HT1080 (cell line): ENCODE measurements around the gene ARHGAP22. TPM values are rescaled to one million over a fixed set of nuclear protein-coding genes. Genes with fewer than 3 reads are reported as not detected.

Source experiments
- DNase-seq: peaks from one replicate; pipeline ENCODE4 v3.0.0-alpha.2; 2015; ENCODE audit warnings: low read depth
- total RNA-seq: library from RNA; depleted of rRNA; stranded (reverse); fragments of >200 nt; shearing (Covaris generic); gene quantifications from 2 replicates; pipeline ENCODE4 v1.2.3, GENCODE V29; 2014

Gene ARHGAP22
- total RNA-seq, 1 experiment from 2014 or later, result 70.8 TPM

DNA sequence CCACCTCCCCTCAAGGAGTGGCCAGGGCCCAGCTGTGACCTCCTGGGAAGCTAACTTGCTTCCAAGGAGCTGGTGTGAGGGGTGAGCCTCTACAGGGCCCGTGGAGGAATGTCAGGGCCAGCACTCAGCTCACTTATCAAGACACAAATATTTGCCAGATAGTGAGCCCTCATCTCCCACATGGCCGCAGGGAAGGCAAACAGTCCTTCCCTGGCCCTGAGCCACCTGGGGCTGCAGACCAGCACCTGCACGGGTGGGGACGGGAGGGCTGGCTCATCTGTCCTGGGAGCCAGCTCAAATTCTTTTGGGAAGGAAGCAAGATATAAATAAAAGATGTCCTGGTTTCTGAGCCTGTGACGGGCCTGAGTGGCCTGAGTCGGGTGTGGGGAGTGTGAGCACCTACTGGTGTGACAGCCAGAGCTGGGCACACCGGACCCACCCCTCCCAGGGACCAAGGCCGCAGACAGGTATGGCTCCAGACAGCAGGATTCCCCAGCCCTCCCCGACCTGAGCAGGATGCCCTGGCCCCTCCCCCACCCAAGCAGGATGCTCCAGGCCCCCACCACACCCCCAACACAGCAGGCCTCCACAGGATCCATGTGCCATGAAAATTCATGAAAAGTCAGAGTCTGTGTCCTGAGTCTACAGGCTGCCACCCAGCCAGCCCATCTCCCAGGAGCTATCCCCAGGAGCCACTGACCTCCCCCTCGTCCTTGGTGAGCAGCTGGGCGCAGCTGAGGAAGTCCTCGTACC is 150.4 kb downstream of the ARHGAP22 start:
- DNase-seq, result no peak

DNA sequence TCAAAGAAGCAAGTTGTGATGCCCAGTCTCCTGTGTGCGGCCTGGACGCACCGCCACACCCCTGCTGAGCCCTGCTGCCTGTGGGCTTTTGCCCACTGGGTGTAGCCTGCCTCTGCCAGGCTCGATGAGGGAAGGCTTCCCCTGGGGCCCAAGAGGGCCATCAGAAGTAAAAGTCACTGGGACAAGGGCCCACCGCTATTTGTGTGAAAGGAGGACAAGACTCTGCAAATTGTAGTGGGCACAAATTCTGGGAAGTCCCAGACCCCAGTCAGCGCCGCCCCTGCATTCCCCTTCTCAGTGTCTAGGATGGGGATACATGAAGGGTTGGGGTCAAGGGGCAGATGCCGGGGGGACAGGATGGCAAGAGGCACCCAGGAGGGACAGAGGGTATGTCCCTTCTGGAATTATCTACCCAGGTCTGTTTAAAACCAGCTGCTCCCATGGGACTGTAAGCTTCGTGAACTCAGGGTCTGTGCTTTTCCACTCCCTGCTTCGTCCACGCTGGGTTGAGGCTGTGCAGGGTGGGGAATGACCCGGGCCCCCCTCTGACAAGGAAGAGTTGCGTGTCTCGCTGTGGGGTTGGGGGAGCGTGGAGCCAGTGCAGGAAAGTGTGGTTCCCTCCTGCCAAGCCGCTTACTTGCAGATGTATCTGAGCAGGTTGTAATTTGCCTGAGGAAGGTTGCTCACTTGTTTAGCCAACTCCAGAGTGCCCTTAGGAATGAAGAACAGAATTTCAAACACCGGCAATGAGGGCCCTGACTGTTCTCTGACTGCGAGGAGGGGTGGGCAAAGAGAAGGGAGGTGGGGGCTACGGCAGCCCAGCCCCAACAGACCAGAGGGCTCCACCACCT is 151.2 kb downstream of the ARHGAP22 start:
- no peak for DNase-seq

- no peak for DNase-seq
Observed at GRCh38 chr10:48452879-48453412, 151.9 kb downstream of the ARHGAP22 start.

DNA sequence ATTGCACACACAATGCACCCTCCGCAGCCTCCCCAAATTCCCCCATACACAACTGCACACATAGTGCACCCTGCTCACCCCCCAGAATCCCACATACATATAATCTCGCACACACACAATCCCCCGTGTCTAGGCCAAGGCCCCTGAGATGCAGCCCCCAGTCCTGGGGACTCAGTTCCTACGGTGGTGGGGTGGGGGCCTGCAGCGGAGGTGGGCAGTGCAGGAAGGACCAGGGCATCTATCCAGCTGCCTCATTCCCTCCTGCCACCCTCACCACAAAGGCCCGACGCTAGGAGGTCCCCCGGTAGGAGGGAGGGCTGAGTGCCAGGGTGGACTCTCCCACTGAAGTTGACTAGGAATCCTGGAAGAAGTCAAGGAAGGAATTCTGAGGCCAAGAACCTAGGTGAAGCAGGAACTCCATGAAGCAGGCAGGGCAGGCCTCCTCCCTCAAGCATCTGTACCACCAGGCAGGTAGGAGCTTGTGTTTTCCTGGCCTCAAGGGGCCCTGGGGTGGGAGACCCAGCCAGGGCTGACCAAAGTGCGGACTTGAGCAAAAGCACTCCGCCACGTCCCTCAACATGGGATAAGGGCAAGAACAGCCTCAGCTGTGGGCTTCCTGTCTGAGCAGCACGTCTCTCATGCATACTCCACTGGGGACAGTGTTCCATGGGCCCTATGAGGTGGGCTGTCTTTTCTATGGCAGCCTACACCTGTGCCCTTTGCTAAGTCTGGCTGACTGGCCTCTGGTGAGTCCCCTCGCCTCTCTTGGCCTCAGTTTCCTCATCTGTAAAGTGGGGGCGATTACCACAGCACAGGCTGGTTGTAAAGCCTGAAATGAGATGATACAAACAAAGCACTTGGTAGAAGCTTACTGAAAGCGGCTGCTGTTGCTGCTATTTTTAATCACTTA is 152.6 kb downstream of the ARHGAP22 start:
- DNase-seq, result no peak

GRCh38 chr10:48450741-48451466 is 154.0 kb downstream of the ARHGAP22 start:
- no peak for DNase-seq

DNA sequence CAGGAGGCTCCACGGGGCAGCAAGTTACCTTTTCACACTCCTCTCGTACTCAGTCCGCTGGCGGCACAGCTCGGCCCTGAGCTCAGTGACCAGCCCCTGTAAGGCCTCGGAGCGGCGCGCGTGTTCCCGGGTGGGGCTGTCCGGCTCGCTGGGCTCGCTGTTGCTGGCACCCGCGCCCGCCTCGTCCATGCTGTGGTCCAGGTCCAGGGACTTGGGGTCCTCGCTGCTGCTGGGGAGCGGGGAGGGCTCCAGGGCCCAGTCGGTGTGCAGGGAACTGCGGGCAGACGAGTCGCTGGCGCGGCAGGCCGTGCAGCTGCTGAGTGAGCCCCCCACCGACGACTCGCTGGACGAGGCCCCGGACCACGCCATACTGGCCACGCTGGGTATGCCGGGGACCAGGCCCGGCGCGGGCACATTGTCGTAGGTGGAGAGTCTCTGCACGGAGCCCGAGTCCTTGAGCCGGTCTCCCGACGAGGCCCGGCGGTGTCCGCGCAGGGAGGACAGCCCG is 154.6 kb downstream of the ARHGAP22 start:
- no peak for DNase-seq

DNA sequence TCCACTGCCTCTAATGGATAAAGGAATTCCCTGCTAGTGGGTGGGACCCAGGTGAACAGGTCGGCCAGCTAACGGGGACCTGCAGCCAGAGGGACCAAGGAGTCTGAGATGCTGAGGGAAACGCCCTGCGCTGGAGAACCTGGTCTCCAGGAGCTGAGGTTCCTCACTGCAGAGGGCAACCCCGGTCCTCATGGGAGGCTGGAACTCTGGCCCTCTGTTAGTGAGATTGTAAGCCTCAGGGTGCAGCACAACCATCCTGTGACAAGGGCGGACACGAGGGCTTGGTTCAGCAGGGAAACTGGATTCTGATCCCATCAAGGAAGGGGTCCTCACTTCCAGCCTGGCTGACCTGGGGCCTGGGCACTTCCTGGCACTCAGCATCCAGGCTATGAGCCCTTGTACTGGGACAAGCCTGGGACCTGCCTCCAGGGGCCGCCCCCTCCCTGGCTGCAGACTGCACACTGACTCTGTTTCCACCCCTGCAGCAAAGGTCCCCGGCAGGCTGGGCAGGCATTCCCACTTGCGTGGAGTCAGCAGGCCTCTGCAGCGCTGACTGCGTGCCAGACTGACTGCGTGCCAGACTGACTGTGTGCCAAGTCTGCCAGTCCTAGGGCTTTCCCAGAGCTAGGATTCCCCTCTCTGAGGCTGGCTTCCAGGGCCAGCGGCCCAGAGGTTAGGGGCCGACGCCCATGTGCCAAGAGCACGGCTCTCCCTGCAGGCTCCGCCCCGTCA is 155.2 kb downstream of the ARHGAP22 start:
- no peak for DNase-seq

DNA sequence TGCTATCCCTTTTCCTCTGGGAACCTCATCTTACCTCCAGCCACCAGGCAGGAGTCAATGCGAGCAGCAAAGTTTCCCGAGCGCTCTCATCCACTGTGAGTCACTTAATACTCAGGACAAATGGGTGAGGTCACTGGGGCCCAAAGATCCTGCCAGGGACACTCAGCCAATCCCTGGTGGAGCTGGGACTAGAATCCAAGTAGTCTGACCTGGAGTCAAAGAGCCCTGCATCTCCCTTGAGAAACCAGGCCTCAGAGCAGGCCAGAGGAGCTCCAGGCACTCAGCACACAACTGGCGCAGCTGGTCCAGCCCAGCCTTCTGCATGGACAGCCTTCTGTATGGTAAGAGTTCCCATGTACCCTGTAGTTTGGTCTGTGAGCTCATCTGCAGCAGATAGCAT is 156.1 kb downstream of the ARHGAP22 start:
- peak; percentile 73 for DNase-seq

DNA sequence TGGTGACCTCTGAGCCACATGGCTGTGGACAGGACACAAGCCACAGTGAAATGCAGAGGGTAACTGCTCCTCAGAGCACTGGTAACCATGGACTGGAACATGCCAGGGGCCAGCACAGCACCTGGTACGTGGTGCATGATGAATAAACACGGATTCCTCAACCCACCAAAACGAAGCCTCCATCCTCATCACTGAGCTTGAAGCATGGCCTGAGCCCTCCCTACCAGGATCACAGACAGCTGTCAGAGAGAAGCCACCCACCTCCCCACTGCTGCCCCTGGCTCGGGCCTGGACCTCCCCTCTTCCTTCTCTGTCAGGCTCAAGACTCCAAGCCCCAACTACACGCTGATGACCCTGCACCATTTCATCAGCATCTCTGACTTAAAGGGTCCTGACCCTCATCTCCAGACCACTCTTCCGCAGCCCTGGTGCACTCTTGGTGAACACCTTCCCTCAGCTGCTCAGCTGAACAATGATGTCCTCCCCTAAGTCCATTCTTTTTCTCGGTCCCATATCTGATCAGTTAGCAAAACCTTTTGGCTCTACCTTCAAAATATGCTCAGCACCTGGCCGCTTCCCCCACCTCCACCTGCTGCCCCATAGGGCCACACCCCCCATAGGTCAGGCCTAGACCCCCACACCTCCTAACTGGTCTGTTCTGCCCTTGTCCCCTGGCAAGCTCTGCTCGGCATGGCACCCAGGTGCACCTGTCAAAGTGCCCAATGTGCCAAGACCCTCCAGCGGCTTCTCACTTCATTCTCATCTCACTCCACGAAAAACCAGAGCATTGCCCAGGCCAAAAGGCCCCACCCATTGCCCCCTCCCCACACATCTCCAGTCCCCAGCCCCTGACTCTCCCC is 157.3 kb downstream of the ARHGAP22 start:
- DNase-seq, result no peak

GRCh38 chr10:48446785-48447184 is 158.1 kb downstream of the ARHGAP22 start:
- DNase-seq, result no peak

DNA sequence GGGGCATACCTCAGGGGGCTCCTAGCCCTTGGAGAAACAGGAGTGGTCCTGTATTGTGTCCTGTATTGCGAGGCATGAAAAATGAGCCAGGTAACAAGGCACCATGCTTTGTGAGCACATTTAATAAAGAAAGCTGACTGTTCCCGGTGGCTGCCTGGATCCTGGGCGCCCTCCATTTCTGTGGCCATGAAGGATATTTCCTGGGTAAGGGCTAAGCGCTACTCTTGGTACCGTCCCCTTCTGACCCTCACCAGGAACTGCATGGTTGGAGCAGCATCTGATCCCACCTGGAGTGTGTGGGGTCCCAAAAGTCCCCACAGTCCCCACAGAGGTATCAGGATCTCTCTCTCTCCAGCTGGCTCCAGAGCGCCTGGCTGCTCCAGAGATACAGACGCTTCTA is 158.9 kb downstream of the ARHGAP22 start:
- no peak for DNase-seq

- no peak for DNase-seq
Observed at GRCh38 chr10:48444861-48445841, 159.7 kb downstream of the ARHGAP22 start.

- peak; percentile 21 for DNase-seq
Observed at GRCh38 chr10:48444266-48444665, 160.6 kb downstream of the ARHGAP22 start.

- no peak for DNase-seq
Observed at GRCh38 chr10:48442809-48443177, 162.1 kb downstream of the ARHGAP22 start.

- DNase-seq, result no peak
Observed at GRCh38 chr10:48442090-48442808, 162.6 kb downstream of the ARHGAP22 start.

- no peak for DNase-seq
Observed at GRCh38 chr10:48440771-48441170, 164.1 kb downstream of the ARHGAP22 start.

DNA sequence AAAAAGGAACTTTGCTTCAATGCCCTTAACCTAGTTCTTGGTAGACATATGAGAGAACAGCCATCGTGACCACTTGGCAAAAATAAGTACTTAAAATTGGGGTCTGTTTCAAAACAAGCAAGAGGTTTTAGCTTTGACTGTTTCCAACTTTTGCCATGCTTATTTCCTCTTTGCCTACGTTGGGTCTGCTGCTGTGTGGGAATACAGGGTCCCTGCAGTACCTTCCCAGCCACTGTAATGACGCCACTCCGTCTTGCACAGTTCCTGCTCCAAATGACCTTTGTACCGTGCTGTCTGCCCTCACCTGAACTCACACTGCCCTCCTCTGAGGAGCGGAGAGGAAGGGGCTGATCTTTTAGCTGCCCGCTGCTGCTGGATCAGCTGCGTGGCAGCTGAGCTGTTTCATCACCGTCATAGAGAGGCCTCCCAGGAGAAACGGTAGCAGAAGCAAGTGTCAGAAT is 165.3 kb downstream of the ARHGAP22 start:
- no peak for DNase-seq
